HAP-1 (cell line): Measurements from ENCODE around the gene ZMYND11.
A peak's percentile ranks its signal among the peaks of the same experiment; 100 is the strongest.

Experiments used
- DNase-seq, 2 experiments: peaks; one replicate each; pipeline ENCODE4 v3.0.0-alpha.2; 2016 to 2020; ENCODE audit warnings: low spot score in 2 of 2
- H3K27me3 ChIP-seq: fragments of 250-450 bp; sonication (Bioruptor Pico); 2 replicates; pipeline ENCODE4 v1.5.1; 2020; ENCODE audit warnings: low read depth, mild to moderate bottlenecking, moderate library complexity
- H3K36me3 ChIP-seq: fragments of 250-450 bp; sonication (Bioruptor Pico); replicated peaks from 2 replicates; pipeline ENCODE4 v1.5.1; 2020; ENCODE audit warnings: mild to moderate bottlenecking
- H3K4me1 ChIP-seq: fragments of 250-450 bp; sonication (Bioruptor Pico); 2 replicates; pipeline ENCODE4 v1.5.1; 2020; ENCODE audit warnings: mild to moderate bottlenecking
- H3K4me3 ChIP-seq: fragments of 250-450 bp; sonication (Bioruptor Pico); 2 replicates; pipeline ENCODE4 v1.5.1; 2020; ENCODE audit warnings: mild to moderate bottlenecking, moderate library complexity
- H3K9me3 ChIP-seq: fragments of 250-450 bp; sonication (Bioruptor Pico); 2 replicates; pipeline ENCODE4 v1.5.1; 2020; ENCODE audit warnings: mild to moderate bottlenecking, moderate library complexity
- in situ Hi-C: fragments of 300-500 bp; cut with MboI; formaldehyde crosslinking; loops from 3 replicates; pipeline ENCODE4 v1.14.3; 2020; ENCODE audit warnings: low sequenced_read_pairs, inconsistent platforms, mixed read lengths

ZMYND11 gene

GRCh38 chr10:278707-279106 lies 143.5 kb downstream of the ZMYND11 start:
- in situ Hi-C loops, result no loop called here
- no peaks in the 10 kb centered on the region; the same call in 1 of the 2 replicates for H3K36me3 ChIP-seq
- no peaks in the 10 kb centered on the region for H3K9me3 ChIP-seq
- H3K4me3 ChIP-seq, result no peak overlapping the region
- no peaks in the 10 kb centered on the region for H3K27me3 ChIP-seq
- H3K4me1 ChIP-seq, result no peaks in the 10 kb centered on the region
- no peak for DNase-seq

DNA sequence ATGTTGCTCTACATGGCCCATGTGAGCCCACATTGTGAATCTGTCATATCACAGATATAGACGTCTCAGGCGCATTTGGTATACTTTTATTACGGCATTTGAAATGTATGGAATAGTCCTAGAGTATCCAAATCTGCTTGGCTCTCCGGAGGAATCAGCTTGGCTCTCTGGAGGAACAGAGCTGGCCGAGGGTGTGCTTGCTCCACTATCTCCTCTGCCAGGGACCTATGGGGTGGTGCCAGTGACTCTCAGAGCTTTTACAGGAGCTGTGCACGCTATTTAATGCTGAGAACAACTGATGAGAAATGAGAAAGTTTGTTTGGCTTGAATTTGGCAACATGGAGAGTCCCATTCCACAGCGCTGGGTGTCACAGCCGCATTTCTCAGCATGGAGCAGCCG lies 144.0 kb downstream of the ZMYND11 start:
- Histone ChIP-seq H3K36me3 (no peaks in the 10 kb centered on the region; the same call in 1 of the 2 replicates), H3K4me3 (no peak overlapping the region), H3K9me3 (no peaks in the 10 kb centered on the region), H3K4me1 (no peaks in the 10 kb centered on the region), H3K27me3 (no peaks in the 10 kb centered on the region)
- in situ Hi-C loops, result no loop called here
- no peak for DNase-seq

- Histone ChIP-seq H3K36me3 (no peaks in the 10 kb centered on the region; the same call in 1 of the 2 replicates), H3K9me3 (no peaks in the 10 kb centered on the region), H3K4me1 (no peaks in the 10 kb centered on the region), H3K27me3 (no peaks in the 10 kb centered on the region), H3K4me3 (no peak overlapping the region)
- in situ Hi-C loops, result no loop called here
- no peak for DNase-seq
These were observed 144.4 kb downstream of the ZMYND11 start for GRCh38 chr10:279655-280054.

- no peaks in the 10 kb centered on the region for H3K4me1 ChIP-seq
- H3K27me3 ChIP-seq, result no peaks in the 10 kb centered on the region
- H3K4me3 ChIP-seq, result no peak overlapping the region
- peaks cover 7% of the 10 kb centered on the region; the same call in 1 of the 2 replicates for H3K36me3 ChIP-seq
- DNase-seq, result no peak
- in situ Hi-C loops, result no loop called here
- H3K9me3 ChIP-seq, result no peaks in the 10 kb centered on the region
These were observed 147.3 kb downstream of the ZMYND11 start for GRCh38 chr10:282294-283139.

GRCh38 chr10:283140-283479 lies 147.9 kb downstream of the ZMYND11 start:
- DNase-seq, result no peak
- H3K27me3 ChIP-seq, result no peaks in the 10 kb centered on the region
- H3K36me3 ChIP-seq, result peaks cover 7% of the 10 kb centered on the region; the same call in 1 of the 2 replicates
- H3K4me3 ChIP-seq, result no peak overlapping the region
- H3K4me1 ChIP-seq, result no peaks in the 10 kb centered on the region
- in situ Hi-C loops, result no loop called here
- no peaks in the 10 kb centered on the region for H3K9me3 ChIP-seq

DNA sequence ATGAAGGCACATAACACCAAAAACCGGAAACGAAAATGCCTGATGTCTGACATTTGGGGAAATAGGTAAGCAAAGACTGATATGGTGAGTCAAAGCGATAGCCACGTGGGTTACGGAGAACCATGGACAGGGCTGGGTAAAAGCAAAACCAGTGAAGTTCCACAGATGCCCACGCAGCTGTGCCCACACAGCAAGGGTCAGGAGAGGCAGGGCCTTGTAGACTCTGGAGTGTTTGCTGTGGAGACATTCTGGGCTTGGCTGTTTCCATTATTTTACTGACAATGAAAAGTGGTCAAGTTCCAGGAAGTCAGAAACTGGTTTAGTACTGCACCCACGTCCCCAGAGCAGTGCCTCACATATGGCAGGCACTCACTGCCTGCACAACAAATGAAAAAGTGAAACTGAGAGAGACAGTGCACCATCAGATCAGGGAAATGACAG lies 148.7 kb downstream of the ZMYND11 start:
- Histone ChIP-seq H3K4me3 (no peak overlapping the region), H3K9me3 (no peaks in the 10 kb centered on the region), H3K4me1 (no peaks in the 10 kb centered on the region), H3K27me3 (no peaks in the 10 kb centered on the region), H3K36me3 (peaks cover 7% of the 10 kb centered on the region; the same call in 1 of the 2 replicates)
- DNase-seq, result no peak
- in situ Hi-C loops, result no loop called here

DNA sequence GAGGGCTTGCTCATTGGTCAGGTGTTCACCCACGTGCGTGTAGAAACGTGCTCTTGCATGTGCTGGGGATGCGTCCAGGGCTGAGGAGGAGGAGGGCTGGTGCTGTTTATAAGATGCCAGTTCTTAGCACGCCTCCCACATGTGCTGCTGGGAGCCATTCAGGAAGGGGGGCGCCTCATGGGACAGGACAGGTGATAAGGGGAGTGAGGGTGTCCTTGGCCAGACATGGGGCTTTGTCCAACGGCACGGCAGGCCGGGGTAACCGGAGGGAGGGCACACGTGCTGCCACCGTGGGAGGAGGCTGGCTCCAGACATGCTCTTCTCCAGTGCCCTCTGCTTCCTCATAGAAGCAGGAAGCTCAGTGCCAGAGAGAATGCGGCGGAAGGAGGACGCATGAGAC lies 150.0 kb downstream of the ZMYND11 start:
- Histone ChIP-seq H3K4me3 (no peak overlapping the region), H3K27me3 (no peaks in the 10 kb centered on the region), H3K4me1 (no peaks in the 10 kb centered on the region), H3K36me3 (peaks cover 7% of the 10 kb centered on the region; the same call in 1 of the 2 replicates), H3K9me3 (no peaks in the 10 kb centered on the region)
- in situ Hi-C loops, result no loop called here
- DNase-seq, result no peak

GRCh38 chr10:287026-287709 lies 151.9 kb downstream of the ZMYND11 start:
- Histone ChIP-seq H3K9me3 (no peaks in the 10 kb centered on the region), H3K27me3 (no peaks in the 10 kb centered on the region), H3K4me1 (no peaks in the 10 kb centered on the region), H3K4me3 (no peak overlapping the region), H3K36me3 (peaks cover 7% of the 10 kb centered on the region; the same call in 1 of the 2 replicates)
- in situ Hi-C loops, result no loop called here
- no peak for DNase-seq

DNA sequence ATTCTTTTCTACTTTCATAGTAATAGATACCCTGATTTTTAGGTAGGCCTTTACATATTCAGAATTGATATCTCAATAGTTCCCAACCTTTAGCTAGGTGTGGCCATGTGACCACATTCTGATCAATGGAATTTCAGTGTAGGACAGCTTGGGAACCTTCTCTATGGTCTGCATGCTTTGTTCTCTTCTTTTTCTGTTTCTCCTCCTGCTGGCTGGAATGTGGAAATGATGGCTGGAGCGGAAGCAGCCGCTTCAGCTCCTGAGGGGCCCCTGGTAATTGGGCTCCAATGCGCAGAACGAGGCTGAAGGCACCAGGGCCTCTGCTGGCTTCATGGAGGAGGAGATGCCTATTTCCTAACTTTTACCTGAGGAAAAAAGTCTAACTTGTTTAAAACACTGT lies 152.6 kb downstream of the ZMYND11 start:
- peak in 1 of 2 experiments; percentile 33 for DNase-seq

GRCh38 chr10:288316-289200 lies 153.3 kb downstream of the ZMYND11 start:
- no peaks in the 10 kb centered on the region for H3K27me3 ChIP-seq
- no peaks in the 10 kb centered on the region for H3K4me1 ChIP-seq
- peaks cover 7% of the 10 kb centered on the region; the same call in 1 of the 2 replicates for H3K36me3 ChIP-seq
- in situ Hi-C loops, result no loop called here
- H3K4me3 ChIP-seq, result no peak overlapping the region
- DNase-seq, result no peak
- no peaks in the 10 kb centered on the region for H3K9me3 ChIP-seq

More for the DNA sequence above, 152.6 kb downstream of the ZMYND11 start:
- no peak overlapping the region for H3K4me3 ChIP-seq
- no peaks in the 10 kb centered on the region for H3K9me3 ChIP-seq
- no peaks in the 10 kb centered on the region for H3K27me3 ChIP-seq
- H3K4me1 ChIP-seq, result no peaks in the 10 kb centered on the region
- peaks cover 7% of the 10 kb centered on the region; the same call in 1 of the 2 replicates for H3K36me3 ChIP-seq
- in situ Hi-C loops, result no loop called here

- in situ Hi-C loops, result no loop called here
- peaks cover 7% of the 10 kb centered on the region; the same call in 1 of the 2 replicates for H3K36me3 ChIP-seq
- H3K27me3 ChIP-seq, result no peaks in the 10 kb centered on the region
- H3K4me1 ChIP-seq, result no peaks in the 10 kb centered on the region
- no peak for DNase-seq
- no peak overlapping the region for H3K4me3 ChIP-seq
- no peaks in the 10 kb centered on the region for H3K9me3 ChIP-seq
These were observed 154.3 kb downstream of the ZMYND11 start for GRCh38 chr10:289581-289980.

- Histone ChIP-seq H3K9me3 (no peaks in the 10 kb centered on the region), H3K27me3 (no peaks in the 10 kb centered on the region), H3K4me3 (no peak overlapping the region), H3K4me1 (no peaks in the 10 kb centered on the region; the same call in 1 of the 2 replicates), H3K36me3 (peaks cover 7% of the 10 kb centered on the region; the same call in 1 of the 2 replicates)
- no peak for DNase-seq
- in situ Hi-C loops, result no loop called here
These were observed 154.9 kb downstream of the ZMYND11 start for GRCh38 chr10:290026-290725.

GRCh38 chr10:293636-294035 lies 158.4 kb downstream of the ZMYND11 start:
- no peaks in the 10 kb centered on the region for H3K27me3 ChIP-seq
- no peak for DNase-seq
- H3K4me3 ChIP-seq, result no peak overlapping the region
- H3K4me1 ChIP-seq, result no peaks in the 10 kb centered on the region; the same call in 1 of the 2 replicates
- H3K9me3 ChIP-seq, result no peaks in the 10 kb centered on the region
- in situ Hi-C loops, result no loop called here
- no peaks in the 10 kb centered on the region for H3K36me3 ChIP-seq
